ENCODE results near the gene DENR.
"Not testable (repeated sequence)": the region's sequence is repeated elsewhere in the genome, so short reads cannot be mapped to it uniquely, and the experiment has no call there.

The DENR gene

GRCh38 chr12:122732611-122733010 lies 20.0 kb upstream of the DENR start:
- no peak for TF ChIP-seq CTCF (IDR thresholded peaks at IDR 0.05; ENCODE audit: low read depth, low read length)
- DNase-seq (ENCODE audit: extremely low read depth, low read depth) = no peak

GRCh38 chr12:122738571-122738970 lies 14.1 kb upstream of the DENR start:
- no peak for DNase-seq (ENCODE audit: extremely low read depth, low read depth)
- TF ChIP-seq CTCF (IDR thresholded peaks at IDR 0.05; ENCODE audit: low read depth, low read length) = no peak

GRCh38 chr12:122740351-122740750 lies 12.3 kb upstream of the DENR start:
- no peak for DNase-seq (ENCODE audit: extremely low read depth, low read depth)
- no peak for TF ChIP-seq CTCF (IDR thresholded peaks at IDR 0.05; ENCODE audit: low read depth, low read length)

- no peak for DNase-seq (ENCODE audit: extremely low read depth, low read depth)
- TF ChIP-seq CTCF (IDR thresholded peaks at IDR 0.05; ENCODE audit: low read depth, low read length) = no peak
Observed at GRCh38 chr12:122743895-122744525, 8.6 kb upstream of the DENR start.

GRCh38 chr12:122747224-122748135 lies 5.1 kb upstream of the DENR start:
- DNase-seq (ENCODE audit: extremely low read depth, low read depth) = no peak
- no peak for TF ChIP-seq CTCF (IDR thresholded peaks at IDR 0.05; ENCODE audit: low read depth, low read length)

GRCh38 chr12:122749569-122750332 lies 2.9 kb upstream of the DENR start:
- no peak for TF ChIP-seq CTCF (IDR thresholded peaks at IDR 0.05; ENCODE audit: low read depth, low read length)
- no peak for DNase-seq (ENCODE audit: extremely low read depth, low read depth)

- DNase-seq (ENCODE audit: extremely low read depth, low read depth) = not testable (repeated sequence)
Observed at GRCh38 chr12:122750781-122751515, 1.7 kb upstream of the DENR start.

All from AG09319 (cell line).